ENCODE measurements around the gene TTBK2.
"Not testable (repeated sequence)": the region's sequence is repeated elsewhere in the genome, so short reads cannot be mapped to it uniquely, and the experiment has no call there.

Gene TTBK2

GRCh38 chr15:42903388-42904324 lies 16.9 kb downstream of the TTBK2 start:
- no peak for DNase-seq

- not testable (repeated sequence) for DNase-seq
Observed at GRCh38 chr15:42893911-42894310, 26.7 kb downstream of the TTBK2 start.

- DNase-seq, result no peak
Observed at GRCh38 chr15:42891569-42891968, 29.0 kb downstream of the TTBK2 start.

- DNase-seq, result no peak
Observed at GRCh38 chr15:42890161-42890913, 30.2 kb downstream of the TTBK2 start.

GRCh38 chr15:42887384-42887783 lies 33.2 kb downstream of the TTBK2 start:
- not testable (repeated sequence) for DNase-seq

GRCh38 chr15:42880121-42880520 lies 40.5 kb downstream of the TTBK2 start:
- DNase-seq, result no peak

- no peak for DNase-seq
Observed at GRCh38 chr15:42879443-42879842, 41.1 kb downstream of the TTBK2 start.

- no peak for DNase-seq
Observed at GRCh38 chr15:42876224-42876623, 44.4 kb downstream of the TTBK2 start.

GRCh38 chr15:42868683-42869082 lies 51.9 kb downstream of the TTBK2 start:
- DNase-seq, result no peak

GRCh38 chr15:42863572-42864239 lies 56.9 kb downstream of the TTBK2 start:
- no peak for DNase-seq

GRCh38 chr15:42858999-42859789 lies 61.4 kb downstream of the TTBK2 start:
- no peak for DNase-seq

GRCh38 chr15:42858540-42858939 lies 62.0 kb downstream of the TTBK2 start:
- DNase-seq, result no peak

GRCh38 chr15:42854576-42854975 lies 66.0 kb downstream of the TTBK2 start:
- DNase-seq, result no peak

GRCh38 chr15:42849836-42850235 lies 70.7 kb downstream of the TTBK2 start:
- DNase-seq, result no peak

GRCh38 chr15:42848846-42849245 lies 71.7 kb downstream of the TTBK2 start:
- DNase-seq, result no peak

- DNase-seq, result no peak
Observed at GRCh38 chr15:42846647-42847046, 73.9 kb downstream of the TTBK2 start.

- DNase-seq, result no peak
Observed at GRCh38 chr15:42845581-42845980, 75.0 kb downstream of the TTBK2 start.

- no peak for DNase-seq
Observed at GRCh38 chr15:42843699-42844098, 76.9 kb downstream of the TTBK2 start.

GRCh38 chr15:42836251-42836650 lies 84.3 kb downstream of the TTBK2 start:
- DNase-seq, result no peak

GRCh38 chr15:42832576-42832975 lies 88.0 kb downstream of the TTBK2 start:
- no peak for DNase-seq

GRCh38 chr15:42826251-42826890 lies 94.2 kb downstream of the TTBK2 start:
- DNase-seq, result no peak

- DNase-seq, result no peak
Observed at GRCh38 chr15:42825599-42825998, 95.0 kb downstream of the TTBK2 start.

Measured in retina (tissue), 1 donor.